Cardiac septum (tissue), 1 donor: ENCODE data around the gene GRIK2. TPM values are rescaled to one million over a fixed set of nuclear protein-coding genes. Genes with fewer than 3 reads are reported as not detected.

Source experiments
- DNase-seq: peaks from one replicate; pipeline ENCODE4 v3.0.0-alpha.2; 2020; ENCODE audit warnings: low spot score
- intact Hi-C: fragments of 100-400 bp; cut with DNase I; formaldehyde crosslinking; loops from one replicate; pipeline ENCODE4 v1.14.0; 2022
- total RNA-seq: library from RNA; stranded (reverse); fragmentation: NEBNext Ultra II Directional; extraction: Animal tissue kit (Norgen Biotek cat#: 25700); gene quantifications from one replicate; pipeline ENCODE4 v1.2.1, GENCODE V29; 2021
- donor health status: DM: no; HTN: no; CAD: no.

Gene GRIK2
- total RNA-seq, 1 donor from 2014 or later: 0.67 TPM

- intact Hi-C loops: no loop called here
- DNase-seq: no peak
These were observed 57.4 kb downstream of the GRIK2 start for GRCh38 chr6:101450901-101451300.

GRCh38 chr6:101451981-101452380, 58.5 kb downstream of the GRIK2 start:
- DNase-seq: no peak
- intact Hi-C loops: no loop called here

GRCh38 chr6:101453221-101453620, 59.7 kb downstream of the GRIK2 start:
- intact Hi-C loops: no loop called here
- DNase-seq: no peak

- intact Hi-C loops: no loop called here
- DNase-seq: no peak
These were observed 60.7 kb downstream of the GRIK2 start for GRCh38 chr6:101454106-101454676.

GRCh38 chr6:101458336-101458735, 64.8 kb downstream of the GRIK2 start:
- DNase-seq: no peak
- intact Hi-C loops: no loop called here

GRCh38 chr6:101458826-101459225, 65.3 kb downstream of the GRIK2 start:
- no peak for DNase-seq
- intact Hi-C loops: no loop called here

- DNase-seq: no peak
- intact Hi-C loops: no loop called here
These were observed 69.1 kb downstream of the GRIK2 start for GRCh38 chr6:101462576-101462975.

- intact Hi-C loops: no loop called here
- no peak for DNase-seq
These were observed 72.4 kb downstream of the GRIK2 start for GRCh38 chr6:101465863-101466262.

GRCh38 chr6:101477436-101477835, 83.9 kb downstream of the GRIK2 start:
- intact Hi-C loops: no loop called here
- DNase-seq: no peak

- intact Hi-C loops: no loop called here
- no peak for DNase-seq
These were observed 85.4 kb downstream of the GRIK2 start for GRCh38 chr6:101478891-101479290.

- no peak for DNase-seq
- intact Hi-C loops: no loop called here
These were observed 89.1 kb downstream of the GRIK2 start for GRCh38 chr6:101482606-101483005.

GRCh38 chr6:101484781-101485180, 91.3 kb downstream of the GRIK2 start:
- intact Hi-C loops: no loop called here
- no peak for DNase-seq

GRCh38 chr6:101486124-101486523, 92.6 kb downstream of the GRIK2 start:
- no peak for DNase-seq
- intact Hi-C loops: no loop called here

- no peak for DNase-seq
- intact Hi-C loops: no loop called here
These were observed 93.2 kb downstream of the GRIK2 start for GRCh38 chr6:101486726-101487125.

- intact Hi-C loops: no loop called here
These were observed 95.9 kb downstream of the GRIK2 start for GRCh38 chr6:101489456-101489855.

GRCh38 chr6:101490857-101491256, 97.3 kb downstream of the GRIK2 start:
- intact Hi-C loops: no loop called here
- DNase-seq: no peak

More at GRCh38 chr6:101489456-101489855, 95.9 kb downstream of the GRIK2 start:
- DNase-seq: no peak

GRCh38 chr6:101502818-101503217, 109.3 kb downstream of the GRIK2 start:
- intact Hi-C loops: no loop called here
- DNase-seq: no peak

- intact Hi-C loops: no loop called here
- DNase-seq: no peak
These were observed 116.0 kb downstream of the GRIK2 start for GRCh38 chr6:101509536-101509935.

GRCh38 chr6:101513181-101513580, 119.7 kb downstream of the GRIK2 start:
- no peak for DNase-seq
- intact Hi-C loops: no loop called here

GRCh38 chr6:101516578-101516977, 123.1 kb downstream of the GRIK2 start:
- intact Hi-C loops: no loop called here
- DNase-seq: no peak

GRCh38 chr6:101517632-101518031, 124.1 kb downstream of the GRIK2 start:
- intact Hi-C loops: no loop called here
- no peak for DNase-seq

GRCh38 chr6:101522254-101522653, 128.7 kb downstream of the GRIK2 start:
- no peak for DNase-seq
- intact Hi-C loops: no loop called here
